ENCODE results near the gene YWHAE.

GRCh38 chr17:1390432-1391367, 9.3 kb downstream of the YWHAE start:
- TF ChIP-seq CTCF (IDR thresholded peaks at IDR 0.05) (no peak), AFF4 (CRISPR knock-in tag; IDR thresholded peaks at IDR 0.05; ENCODE audit: borderline replicate concordance) (no peak), ATF3 (CRISPR knock-in tag; conservative IDR thresholded peaks at IDR 0.05) (no peak), SMAD3 (CRISPR knock-in tag; IDR thresholded peaks at IDR 0.05; ENCODE audit: borderline replicate concordance) (no peak), ELF4 (CRISPR knock-in tag; IDR thresholded peaks at IDR 0.05; ENCODE audit: low read depth) (no peak), SMAD4 (CRISPR knock-in tag; IDR thresholded peaks at IDR 0.05) (no peak), NFYB (CRISPR knock-in tag; conservative IDR thresholded peaks at IDR 0.05; ENCODE audit: low read depth) (no peak), GTF2I (CRISPR knock-in tag; conservative IDR thresholded peaks at IDR 0.05) (no peak)

All from WTC11 (cell line).